ENCODE data around the gene SNX10.
"Not testable (repeated sequence)": the region's sequence is repeated elsewhere in the genome, so short reads cannot be mapped to it uniquely, and the experiment has no call there.

The SNX10 gene, protein sequence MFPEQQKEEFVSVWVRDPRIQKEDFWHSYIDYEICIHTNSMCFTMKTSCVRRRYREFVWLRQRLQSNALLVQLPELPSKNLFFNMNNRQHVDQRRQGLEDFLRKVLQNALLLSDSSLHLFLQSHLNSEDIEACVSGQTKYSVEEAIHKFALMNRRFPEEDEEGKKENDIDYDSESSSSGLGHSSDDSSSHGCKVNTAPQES

DNA sequence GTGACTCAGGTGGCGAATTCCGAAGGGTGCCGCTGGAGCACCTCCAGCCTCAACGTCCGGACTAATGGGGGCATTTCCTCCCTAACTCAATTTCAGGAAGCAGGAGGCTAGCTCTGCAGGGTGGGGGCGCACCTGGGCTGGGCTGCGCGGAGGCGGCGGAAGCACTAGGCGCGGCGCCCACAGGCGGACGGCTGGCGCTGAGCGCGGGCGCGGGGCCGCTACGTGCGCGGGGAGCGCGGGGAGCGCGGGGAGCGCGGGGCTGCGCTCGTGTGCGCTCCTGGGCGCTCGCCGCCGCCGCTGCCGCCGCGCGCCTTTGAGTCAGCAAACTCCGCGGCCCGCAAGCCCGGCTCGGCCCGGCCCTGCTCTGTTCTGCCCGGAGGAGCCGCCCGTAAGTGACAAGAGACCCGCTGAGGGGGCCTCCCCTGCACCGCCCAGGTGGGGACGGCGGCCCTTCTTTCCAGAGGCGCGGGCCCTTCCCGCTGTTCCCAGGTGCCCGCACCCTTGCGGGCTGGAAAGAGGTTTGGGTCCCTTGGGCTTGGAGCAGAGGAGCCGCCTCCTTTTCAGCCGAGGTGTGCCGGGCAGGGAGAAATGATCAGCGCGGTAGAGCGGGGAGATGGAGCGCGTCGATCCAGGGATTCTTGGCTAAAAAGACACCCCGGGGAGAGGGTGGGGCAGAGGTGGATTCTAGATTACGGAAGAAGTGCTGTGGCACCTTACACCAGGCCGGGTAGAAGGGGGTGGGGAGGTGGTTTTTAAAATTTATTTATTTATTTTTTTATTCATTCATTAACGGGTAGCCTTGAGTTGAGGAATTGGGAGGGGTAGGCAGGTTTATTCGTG is at the start of gene SNX10:
TSS of gene SNX10 (plus strand) at position 164 of the 840 bp plus-strand sequence. CDS start 54,581 bp downstream, outside the sequence.
- peak; percentile 67 for DNase-seq

DNA sequence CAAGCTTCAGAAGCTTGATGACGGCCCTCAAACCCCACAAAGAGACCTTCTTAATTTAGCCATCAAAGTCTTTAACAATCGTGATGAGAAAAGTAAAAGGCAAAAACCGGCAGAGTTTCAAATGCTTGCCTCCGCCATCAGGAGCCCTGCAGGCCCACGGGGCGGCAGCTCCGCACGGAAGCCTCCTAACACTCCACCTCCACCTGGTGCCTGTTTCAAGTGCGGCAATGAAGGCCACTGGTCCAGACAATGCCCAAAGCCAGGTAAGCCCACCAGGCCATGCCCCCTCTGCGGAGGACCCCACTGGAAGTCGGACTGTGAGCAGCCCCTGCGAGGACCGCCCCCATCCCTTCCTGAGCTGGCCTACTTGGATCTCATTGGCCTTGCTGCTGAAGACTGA is 46.5 kb upstream of the SNX10 start:
- no peak for DNase-seq

DNA sequence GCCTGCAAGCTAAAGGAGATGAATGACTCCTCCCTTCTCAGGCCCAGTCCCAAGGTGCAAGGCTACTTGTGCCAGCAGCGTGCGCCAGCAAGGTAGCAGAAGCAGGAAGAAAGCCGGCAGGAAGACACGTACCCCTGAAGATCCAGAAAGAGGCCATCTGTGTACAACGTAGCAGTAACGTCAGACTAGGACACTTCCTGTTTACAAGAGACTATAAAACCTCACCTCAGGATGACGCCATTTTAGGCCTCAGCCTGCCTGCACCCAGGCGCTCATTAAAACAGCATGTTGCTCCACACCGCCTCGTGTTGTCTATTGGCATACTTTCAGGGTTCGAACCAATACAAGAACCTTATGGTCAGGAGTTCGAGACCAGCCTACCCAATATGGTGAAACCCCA is 41.4 kb upstream of the SNX10 start:
- DNase-seq, result no peak

DNA sequence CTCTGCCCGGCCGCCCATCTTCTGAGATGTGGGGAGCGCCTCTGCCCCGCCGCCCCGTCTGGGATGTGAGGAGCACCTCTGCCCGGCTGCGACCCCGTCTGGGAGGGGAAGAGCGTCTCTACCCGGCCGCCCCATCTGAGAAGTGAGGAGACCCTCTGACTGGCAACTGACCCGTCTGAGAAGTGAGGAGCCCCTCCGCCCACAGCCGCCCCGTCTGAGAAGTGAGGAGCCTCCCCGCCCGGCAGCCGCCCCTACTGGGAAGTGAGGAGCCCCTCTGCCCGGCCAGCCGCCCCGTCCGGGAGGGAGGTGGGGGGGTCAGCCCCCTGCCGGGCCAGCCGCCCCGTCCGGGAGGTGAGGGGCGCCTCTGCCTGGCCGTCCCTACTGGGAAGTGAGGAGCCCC is 29.8 kb upstream of the SNX10 start:
- DNase-seq, result not testable (repeated sequence)

DNA sequence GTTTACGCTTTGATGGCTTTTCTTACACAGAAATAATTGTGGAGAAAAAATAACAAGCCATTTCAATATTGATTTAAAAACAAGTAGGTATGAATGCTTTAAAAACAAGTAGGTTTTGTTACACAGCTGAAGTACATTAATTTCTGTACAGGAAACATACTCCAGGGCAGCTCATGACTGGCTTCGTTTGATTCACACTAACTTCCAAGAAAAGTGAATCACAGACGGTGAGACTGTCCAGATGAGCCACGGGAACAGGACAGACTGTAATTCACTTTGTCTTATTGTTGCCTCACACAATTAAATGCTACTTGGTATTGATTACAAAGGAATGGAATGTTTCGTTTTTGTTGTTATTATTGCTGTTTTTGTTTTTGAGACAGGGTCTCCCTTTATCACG is 26.6 kb upstream of the SNX10 start:
- no peak for DNase-seq

- no peak for DNase-seq
These were observed 26.1 kb upstream of the SNX10 start for GRCh38 chr7:26265499-26266075.

DNA sequence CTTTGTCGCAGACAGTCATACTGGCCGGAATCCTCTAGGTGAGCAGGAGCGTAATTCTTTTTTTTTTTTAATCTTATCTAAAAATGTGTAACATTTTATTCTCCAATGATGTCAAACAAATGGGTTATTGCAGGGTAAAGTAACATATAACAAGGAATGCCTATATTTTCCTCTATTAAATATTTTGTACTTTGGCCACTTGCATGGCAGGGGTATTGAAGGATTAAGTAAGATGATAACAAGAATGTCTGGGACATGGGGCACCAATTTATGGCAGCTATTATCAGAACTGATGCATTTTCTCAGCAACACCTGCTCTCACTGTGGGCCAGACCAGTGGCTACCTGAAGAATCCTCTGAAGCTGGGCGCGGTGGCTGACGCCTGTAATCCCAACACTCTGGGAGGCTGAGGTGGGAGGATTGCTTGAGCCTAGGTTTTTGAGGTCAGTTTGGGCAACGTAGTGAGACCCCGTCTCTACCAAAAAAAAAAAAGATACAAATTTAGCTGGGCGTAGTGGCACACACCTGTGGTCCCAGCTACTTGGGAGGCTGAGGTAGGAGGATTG is 24.0 kb upstream of the SNX10 start:
- no peak for DNase-seq

- no peak for DNase-seq
These were observed 16.4 kb upstream of the SNX10 start for GRCh38 chr7:26275213-26275612.

DNA sequence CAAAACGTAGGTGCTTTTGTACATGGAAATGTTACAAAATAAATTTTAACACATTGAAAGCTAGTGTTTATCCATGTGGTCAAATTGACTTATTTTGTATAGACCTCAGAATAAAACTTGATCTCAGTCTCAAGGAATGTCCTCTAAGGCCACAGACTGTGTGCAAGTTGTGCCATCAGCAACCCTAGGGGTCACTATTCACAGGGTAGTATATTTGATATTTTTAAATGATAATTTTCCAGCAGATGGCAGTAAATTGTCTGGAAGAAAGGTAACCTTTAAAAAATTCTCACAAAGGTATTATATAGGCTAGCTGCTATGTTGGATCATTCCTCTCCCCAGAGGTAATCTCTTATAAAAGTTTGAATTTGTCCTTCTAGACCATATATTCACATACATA is 12.9 kb upstream of the SNX10 start:
- no peak for DNase-seq

DNA sequence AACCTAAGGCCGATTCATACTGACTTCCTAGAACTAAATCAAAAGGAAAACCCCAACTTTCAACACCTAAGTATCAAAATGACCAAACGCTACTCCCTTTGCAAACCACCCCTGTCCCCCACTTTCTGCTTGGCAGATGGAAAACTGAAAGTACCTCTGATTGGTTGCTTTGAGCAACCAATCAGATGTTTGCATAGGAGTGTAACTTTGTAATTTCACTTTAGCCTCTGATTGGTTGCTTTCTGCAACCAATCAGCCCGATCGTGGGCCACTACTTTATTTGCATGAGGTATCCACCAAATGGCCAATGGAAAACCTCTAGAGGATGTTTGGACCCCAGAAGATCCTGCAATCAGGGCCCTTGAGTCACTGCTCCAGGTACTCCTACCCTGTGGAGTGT is 12.3 kb upstream of the SNX10 start:
- DNase-seq, result no peak

- DNase-seq, result no peak
These were observed 11.6 kb upstream of the SNX10 start for GRCh38 chr7:26280097-26280496.

DNA sequence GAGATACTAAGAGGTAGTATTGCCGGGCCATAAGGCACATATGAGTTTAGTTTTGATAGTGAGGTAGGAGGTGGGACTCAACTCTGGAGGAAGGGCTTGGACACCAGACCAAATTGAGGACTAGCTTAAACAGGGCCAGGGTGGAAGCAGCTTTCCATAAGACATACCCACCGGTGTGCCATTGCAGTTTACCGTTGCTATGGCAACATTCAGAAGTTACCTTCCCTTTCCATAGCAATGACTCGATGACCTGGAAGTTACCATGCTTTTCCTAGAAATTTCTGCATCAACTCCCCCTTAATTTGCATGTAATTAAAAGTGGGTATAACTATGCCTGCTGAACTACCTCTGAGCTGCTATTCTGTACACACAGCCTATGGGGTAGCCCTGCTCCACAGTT is 10.9 kb upstream of the SNX10 start:
- no peak for DNase-seq

DNA sequence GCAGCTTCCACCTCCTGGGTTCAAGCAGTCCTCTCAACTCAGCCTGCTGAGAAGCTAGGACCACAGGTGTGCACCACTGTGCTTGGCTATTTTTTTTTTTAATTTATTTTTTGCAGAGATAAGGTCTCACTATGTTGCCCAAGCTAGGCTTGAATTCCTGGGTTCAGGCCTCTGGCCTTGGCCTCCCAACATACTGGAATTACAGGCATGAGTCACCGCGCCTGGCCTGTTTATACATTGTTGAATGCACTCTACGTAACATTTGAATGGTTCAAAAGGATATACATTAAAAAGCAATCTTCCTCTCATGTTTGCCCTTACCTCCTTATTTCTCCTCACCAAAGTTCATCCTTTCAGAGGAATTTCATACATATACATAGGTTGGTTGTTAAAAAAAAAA is 7.2 kb upstream of the SNX10 start:
- DNase-seq, result no peak

- no peak for DNase-seq
These were observed 6.5 kb upstream of the SNX10 start for GRCh38 chr7:26284995-26285632.

DNA sequence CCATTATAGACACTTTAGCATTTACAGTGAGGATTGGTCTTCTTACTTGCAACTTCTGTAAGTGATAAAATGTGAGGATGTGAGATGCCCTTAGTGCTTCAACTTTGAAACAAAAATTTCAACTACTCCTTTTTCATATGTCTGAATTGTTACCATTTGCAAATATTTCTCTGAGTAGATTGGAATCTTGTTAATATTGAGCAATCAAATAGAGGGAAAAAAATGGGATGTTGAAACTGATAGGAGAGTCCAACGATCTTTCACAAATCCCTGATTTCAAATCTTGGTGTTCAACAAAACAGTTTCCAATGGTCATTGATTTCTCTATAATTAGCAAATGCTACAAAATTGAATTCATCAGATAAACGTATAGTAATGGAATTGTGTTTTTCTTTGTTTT is 5.5 kb upstream of the SNX10 start:
- no peak for DNase-seq

GRCh38 chr7:26288126-26288525 is 3.5 kb upstream of the SNX10 start:
- not testable (repeated sequence) for DNase-seq

GRCh38 chr7:26291251-26291650 is 411 bp upstream of the SNX10 start:
- no peak for DNase-seq

- no peak for DNase-seq
These were observed 1.3 kb downstream of the SNX10 start for GRCh38 chr7:26292768-26293560.

DNA sequence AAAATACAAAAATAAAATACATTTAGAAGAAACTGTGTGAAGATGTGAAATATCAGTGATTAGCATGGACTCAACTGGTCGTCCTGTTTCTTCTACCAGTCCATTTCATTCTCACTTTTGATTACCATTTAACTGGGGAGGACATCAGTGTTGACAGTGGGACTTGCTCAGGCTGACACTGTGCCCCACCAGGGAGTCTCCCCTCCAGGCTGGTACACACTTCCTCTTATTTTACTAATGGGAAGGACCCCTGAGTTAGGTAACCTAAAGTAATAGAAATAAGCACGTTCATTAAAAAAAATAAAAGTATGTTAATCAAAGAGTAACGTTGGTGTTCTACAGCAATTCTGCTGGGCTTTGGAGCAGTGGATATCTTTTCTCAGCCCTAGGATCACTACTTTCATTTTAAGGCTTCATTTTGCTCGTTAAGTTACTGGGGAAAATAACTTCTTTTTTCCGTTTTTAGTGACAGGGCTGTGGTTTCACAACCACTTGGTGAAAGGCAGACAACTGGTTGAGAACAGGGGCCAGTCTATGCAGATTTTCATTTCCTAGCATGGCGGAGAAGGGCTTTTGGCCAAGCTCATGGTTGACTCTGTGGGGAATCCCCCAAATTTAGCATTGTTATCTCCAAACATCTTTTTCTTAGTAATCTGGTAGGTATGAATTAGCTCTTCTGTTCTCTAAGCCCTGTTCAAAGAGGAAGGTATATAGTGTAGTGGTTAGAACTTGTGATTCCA is 2.1 kb downstream of the SNX10 start:
- DNase-seq, result peak; percentile 32

DNA sequence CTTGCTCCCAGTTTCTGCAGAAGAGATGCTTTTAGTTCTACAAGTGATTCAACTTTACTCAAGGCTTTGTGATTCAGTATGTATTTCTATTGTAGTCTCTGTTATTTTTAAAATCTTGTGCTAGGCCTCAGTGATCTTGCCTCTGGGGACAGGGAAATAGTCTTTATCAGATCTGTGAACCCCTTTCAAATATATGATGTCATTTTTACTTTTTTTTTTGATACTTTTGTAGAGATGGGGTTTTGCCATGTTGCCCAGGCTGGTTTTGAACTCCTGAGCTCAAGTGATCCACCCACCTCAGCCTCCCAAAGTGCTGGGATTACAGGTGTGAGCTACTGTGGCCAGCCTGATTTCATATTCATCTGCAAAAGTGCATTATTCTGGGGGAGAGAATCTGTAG is 3.4 kb downstream of the SNX10 start:
- no peak for DNase-seq

- no peak for DNase-seq
These were observed 3.9 kb downstream of the SNX10 start for GRCh38 chr7:26295586-26295985.

Data from activated effector memory CD4-positive, alpha-beta T cell treated with Interleukin-2 at 50 U/mL for 16 hours (primary cell).